ENCODE measurements around the gene ASIC2.

Gene ASIC2

DNA sequence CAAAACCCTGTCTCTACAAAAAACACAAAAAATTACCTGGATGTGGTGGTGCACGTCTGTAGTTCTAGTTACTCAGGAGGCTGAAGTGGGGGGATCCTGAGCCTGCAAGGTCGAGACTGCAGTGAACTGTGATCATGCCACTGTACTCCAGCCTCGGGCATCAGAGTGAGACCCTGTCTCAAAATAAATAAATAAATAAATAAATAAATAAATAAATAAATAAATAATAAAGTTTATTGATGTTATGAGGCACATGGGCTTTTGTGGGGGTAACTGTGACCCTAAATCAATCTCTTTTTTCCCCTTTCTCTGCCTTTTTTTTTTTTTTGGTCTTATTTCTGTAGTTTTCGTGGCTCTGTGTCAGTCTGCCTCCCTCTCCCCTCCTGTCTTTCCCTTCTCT, 4.5 kb upstream of the ASIC2 start:
- H3K36me3 Mint-ChIP-seq = no peaks in the 10 kb centered on the region
- no peak overlapping the region for H3K27ac Mint-ChIP-seq
- peaks cover 20% of the 10 kb centered on the region for H3K4me1 Mint-ChIP-seq
- ATAC-seq (no peak), DNase-seq (ENCODE audit: low spot score in 2 of 2) (no peak)
- no peaks in the 10 kb centered on the region for H3K9me3 Mint-ChIP-seq
- no peak overlapping the region for H3K4me3 Mint-ChIP-seq

DNA sequence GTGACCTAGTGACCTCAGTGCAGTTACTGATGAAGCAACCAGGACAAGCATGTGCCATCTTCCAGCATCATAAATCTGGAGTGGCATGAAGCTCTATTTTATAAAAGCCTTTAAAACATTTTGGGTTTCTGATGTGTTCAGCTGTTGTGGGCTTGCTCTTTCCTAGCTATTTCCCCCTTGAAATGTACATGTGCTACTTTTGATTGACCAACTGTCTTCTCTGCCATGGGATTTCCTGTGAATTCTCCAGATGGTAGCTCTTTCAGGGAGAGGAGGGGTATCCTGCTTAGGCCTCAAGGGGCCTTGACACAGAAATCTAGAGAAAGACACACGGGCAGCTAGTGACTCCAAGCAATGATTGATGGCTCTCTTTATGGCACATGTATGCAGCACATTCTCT, 1.9 kb upstream of the ASIC2 start:
- DNase-seq (ENCODE audit: low spot score in 2 of 2) (no peak), ATAC-seq (no peak)
- no peaks in the 10 kb centered on the region for H3K9me3 Mint-ChIP-seq
- no peak overlapping the region for H3K27ac Mint-ChIP-seq
- H3K4me1 Mint-ChIP-seq = peaks cover 19% of the 10 kb centered on the region
- no peaks in the 10 kb centered on the region for H3K36me3 Mint-ChIP-seq
- no peak overlapping the region for H3K4me3 Mint-ChIP-seq

DNA sequence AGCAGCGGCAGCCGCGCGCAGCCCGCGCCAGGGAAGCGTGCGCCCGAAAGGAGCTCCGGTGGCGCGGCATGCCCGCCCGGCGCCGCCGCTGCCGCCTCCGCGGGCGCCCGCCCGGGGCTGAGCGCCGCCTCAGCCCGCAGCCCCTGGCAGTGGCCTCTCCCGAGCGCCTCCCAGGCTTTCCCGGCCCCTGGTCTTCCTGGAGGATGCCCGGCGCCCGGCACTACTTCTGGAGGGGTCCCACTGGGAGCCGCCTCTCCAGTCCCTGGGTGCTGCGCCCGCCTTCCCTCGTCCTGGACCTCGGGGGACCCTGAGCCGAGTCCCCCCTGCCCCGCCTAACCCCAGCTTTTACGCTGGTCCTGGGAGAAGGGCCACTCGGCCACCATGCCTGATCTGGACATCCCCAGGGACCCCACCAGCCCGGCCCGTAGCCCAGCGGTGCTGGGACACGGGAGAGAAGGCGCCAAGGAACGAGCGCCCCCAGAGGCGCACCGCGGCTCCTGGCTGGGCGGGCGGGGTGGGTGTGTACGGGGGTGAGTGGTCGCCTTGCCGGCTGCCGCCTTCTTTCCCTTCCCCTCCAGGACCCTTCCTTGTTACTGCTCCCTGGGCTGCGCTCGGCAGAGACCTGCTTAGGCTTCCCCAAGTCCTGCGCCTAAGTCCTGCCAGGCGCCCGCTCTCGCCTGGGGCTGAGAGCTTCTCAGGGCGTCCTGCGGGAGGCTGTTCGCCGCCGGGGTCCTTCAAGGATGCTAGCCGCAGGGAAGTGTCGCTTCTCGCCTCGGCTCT, 704 bp downstream of the ASIC2 start:
- Mint-ChIP-seq H3K27ac (no peak overlapping the region), H3K4me1 (peaks cover 19% of the 10 kb centered on the region), H3K9me3 (no peaks in the 10 kb centered on the region), H3K36me3 (no peaks in the 10 kb centered on the region), H3K4me3 (peak overlapping the region; percentile 44)
- DNase-seq (ENCODE audit: low spot score in 2 of 2) (no peak), ATAC-seq (no peak)

DNA sequence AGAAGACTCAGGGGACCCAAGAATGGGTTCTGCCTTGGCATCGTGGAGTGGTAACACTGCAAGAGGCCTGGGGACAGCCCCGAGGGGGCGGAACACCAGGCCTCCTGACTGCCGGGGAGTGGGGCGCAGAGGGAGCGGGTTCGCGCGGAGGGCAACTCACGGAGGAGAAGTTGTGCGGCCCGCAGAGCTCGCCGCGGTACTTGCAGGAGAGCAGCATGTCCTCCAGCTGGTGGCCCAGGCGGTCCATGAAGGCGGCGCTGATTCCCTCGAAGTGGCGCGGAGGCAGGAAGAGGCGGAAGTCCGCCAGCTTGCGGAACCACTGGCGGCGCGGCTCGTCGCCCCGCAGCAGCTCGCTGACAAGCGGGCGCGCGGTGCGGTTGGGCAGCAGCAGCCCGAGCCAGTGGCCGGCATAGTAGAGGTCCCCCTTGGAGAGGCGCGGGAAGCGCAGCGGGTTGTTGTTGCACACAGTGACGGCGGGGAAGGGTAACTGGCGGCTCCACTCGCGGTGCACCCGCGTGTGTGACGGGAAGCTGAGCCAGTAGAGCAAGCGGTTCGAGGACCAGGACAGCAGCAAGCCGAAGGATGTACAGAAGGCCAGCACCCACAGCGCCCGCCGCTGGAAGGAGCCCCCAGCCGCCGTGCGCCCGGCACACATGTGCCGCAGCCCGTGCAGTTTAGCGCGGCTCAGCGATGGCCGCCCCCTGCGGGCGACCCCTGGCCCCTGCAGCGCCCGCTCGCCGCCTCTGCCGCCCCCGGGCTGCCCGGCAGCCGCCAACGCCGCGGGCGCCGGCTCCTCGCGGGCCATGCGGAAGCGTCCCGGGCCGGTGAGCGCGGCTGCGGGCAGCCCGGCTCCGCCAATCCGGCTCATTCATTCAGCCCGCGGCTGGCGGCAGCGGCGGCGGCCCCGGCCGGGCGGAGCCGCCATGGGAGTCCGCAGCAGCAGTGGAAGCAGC, 1.6 kb downstream of the ASIC2 start:
- ATAC-seq = peak; percentile 6
- Mint-ChIP-seq H3K36me3 (no peaks in the 10 kb centered on the region), H3K9me3 (no peaks in the 10 kb centered on the region), H3K4me3 (peak overlapping the region; percentile 65), H3K27ac (no peak overlapping the region), H3K4me1 (peaks cover 19% of the 10 kb centered on the region)
- DNase-seq (ENCODE audit: low spot score in 2 of 2) = no peak

DNA sequence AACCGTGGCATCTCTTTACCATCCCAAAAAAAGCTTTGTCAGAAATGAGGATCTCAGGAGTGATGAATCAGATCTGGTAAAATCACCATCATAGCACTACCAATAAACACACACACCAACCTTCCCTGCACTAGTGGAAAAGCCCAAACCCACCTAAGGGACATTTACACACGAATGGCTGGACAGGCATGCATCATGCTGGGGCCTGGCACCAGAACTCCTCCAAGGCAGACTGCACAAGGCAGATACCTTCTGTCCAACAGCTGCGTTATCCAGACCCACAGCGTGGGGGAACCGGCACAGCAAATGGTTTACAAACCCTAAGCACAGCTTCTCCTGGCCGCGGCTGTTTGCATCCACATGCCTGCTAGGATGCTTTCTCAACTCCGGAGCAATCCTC, 2.8 kb downstream of the ASIC2 start:
- ATAC-seq = no peak

DNA sequence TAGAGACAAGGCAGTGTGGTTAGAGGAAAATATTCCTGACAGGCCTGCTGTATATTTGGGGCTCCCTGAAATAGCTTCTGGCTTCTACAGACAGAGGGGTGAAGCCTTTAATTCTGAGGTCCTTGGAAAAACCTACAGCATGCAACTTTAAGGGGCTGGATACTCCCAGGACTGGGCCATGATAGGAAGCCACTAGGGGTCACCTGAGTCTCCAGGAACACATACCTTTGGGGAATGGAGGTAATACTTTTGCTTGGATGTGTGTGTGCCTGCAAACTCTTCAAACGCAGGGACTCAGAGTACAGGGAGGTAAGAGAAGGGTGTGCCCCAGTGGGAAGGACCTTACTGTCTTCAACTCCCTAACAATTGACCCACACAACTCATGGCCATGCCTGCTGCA, 4.1 kb downstream of the ASIC2 start:
- DNase-seq (ENCODE audit: low spot score in 2 of 2) (no peak), ATAC-seq (no peak)
- Mint-ChIP-seq H3K9me3 (no peaks in the 10 kb centered on the region), H3K27ac (no peak overlapping the region), H3K4me1 (peaks cover 19% of the 10 kb centered on the region), H3K36me3 (no peaks in the 10 kb centered on the region), H3K4me3 (no peak overlapping the region)

More for the DNA sequence above, 2.8 kb downstream of the ASIC2 start:
- no peak for DNase-seq (ENCODE audit: low spot score in 2 of 2)
- Mint-ChIP-seq H3K9me3 (no peaks in the 10 kb centered on the region), H3K4me1 (peaks cover 19% of the 10 kb centered on the region), H3K4me3 (no peak overlapping the region), H3K27ac (no peak overlapping the region), H3K36me3 (no peaks in the 10 kb centered on the region)

DNA sequence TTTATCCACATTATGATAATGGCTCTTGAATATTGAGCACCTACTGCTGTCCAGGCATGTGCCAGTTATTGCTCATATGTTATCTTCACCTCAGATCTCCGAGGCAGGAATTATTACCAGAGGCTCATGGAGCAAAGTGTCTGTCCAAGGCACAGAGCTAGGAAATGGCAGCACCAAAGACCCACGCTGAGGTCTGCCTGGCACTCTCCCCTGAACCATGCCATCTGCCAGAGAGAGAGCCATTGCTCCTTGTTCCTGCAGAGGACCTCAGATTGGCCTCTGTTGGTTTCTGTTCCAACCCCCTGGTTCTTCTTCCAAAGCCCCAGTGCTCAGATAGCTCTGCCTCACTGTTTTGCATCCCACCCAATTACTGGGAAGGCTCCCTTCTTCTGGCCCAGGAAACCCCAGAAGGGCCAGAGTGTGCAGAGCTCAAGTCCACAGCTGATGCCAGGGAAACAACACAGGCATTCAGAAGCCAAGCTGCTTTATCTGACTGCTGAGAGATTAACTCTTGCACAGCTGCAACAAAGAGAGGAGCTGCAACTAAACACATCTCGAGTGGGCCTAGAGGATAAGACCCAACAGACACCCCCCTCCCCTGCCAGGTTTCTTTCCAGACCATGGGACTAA, 5.9 kb downstream of the ASIC2 start:
- DNase-seq (ENCODE audit: low spot score in 2 of 2) (no peak), ATAC-seq (no peak)
- Mint-ChIP-seq H3K9me3 (no peaks in the 10 kb centered on the region), H3K4me3 (no peak overlapping the region), H3K4me1 (peaks cover 11% of the 10 kb centered on the region), H3K36me3 (no peaks in the 10 kb centered on the region), H3K27ac (no peak overlapping the region)

DNA sequence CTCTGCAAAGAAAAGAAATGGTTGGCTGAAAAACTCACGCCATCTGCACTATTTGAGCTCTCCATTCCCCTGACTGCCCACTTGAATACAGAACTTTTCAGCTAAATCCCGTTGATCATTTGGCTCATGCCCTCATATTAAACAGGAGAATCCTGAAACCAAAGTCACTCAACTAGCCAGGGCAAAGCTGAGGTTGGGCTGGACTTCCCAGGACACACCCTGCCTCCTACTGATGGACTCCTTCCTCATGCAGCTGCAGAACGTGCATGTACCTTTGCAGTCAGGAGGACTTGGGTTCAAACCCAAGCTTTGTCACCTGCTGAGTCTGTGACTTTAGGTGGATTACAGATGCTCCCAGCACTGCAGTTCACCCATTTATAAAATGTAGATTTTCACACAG, 7.7 kb downstream of the ASIC2 start:
- H3K4me1 Mint-ChIP-seq = no peaks in the 10 kb centered on the region
- no peak for DNase-seq (ENCODE audit: low spot score in 2 of 2)
- no peaks in the 10 kb centered on the region for H3K9me3 Mint-ChIP-seq
- no peak for ATAC-seq
- no peak overlapping the region for H3K27ac Mint-ChIP-seq
- H3K4me3 Mint-ChIP-seq = no peak overlapping the region
- H3K36me3 Mint-ChIP-seq = no peaks in the 10 kb centered on the region

DNA sequence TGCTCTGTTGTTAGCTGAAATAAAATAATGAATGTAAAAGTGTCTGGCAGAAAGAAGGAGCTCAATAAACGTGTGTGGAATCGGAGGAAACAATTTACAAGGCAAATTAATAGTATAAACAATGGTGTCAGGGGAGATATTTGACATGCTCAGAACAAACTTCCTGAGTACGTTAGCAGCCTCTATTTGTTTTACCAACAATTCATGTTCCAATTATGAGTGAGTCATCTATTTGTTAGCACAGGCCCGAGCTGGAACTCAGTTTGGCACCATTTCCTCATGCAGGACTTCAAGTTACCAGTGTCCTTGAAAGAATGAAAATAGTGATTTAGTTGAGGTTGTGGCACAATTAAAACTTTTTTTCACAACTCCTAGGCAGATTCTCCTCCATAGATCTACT, 9.1 kb downstream of the ASIC2 start:
- Mint-ChIP-seq H3K4me1 (no peaks in the 10 kb centered on the region), H3K9me3 (no peaks in the 10 kb centered on the region), H3K4me3 (no peak overlapping the region), H3K27ac (no peak overlapping the region), H3K36me3 (no peaks in the 10 kb centered on the region)
- ATAC-seq (no peak), DNase-seq (ENCODE audit: low spot score in 2 of 2) (no peak)

DNA sequence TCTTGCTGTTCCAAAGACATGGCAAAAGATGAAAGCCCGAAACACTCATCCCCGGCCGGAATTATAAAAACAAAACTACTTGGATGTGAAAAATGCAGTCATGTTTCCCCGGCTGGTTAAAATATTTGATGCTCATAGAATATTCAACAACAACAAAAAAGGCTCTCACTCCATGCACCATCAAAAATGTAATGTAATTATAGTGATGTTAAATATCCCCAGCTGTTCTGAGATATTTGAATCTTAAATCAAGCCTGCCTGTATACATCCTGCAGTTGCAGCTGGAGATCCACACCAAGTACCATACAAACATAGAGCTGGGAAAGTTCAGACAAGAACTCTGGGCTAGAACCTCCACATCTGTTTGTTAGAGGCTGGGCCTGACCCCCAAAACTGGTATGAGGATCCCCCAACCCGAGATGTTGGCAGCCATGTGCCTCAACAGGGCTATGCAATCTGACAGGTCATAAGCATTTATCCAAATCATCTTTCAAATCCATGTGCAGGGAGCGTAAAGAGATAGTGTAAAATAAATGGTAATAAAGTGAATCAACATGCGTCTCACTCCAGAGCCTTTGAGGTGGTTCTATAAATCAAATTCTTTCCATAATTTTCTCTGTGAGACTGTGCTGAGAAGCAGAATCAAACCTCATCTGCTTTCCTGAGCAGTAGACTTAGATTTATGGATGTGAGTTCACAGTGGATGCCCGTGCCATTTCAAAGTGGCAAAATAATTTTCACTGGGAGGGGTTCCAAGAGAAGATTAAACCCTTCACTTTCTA, 12.7 kb downstream of the ASIC2 start:
- Mint-ChIP-seq H3K9me3 (no peaks in the 10 kb centered on the region), H3K4me1 (no peaks in the 10 kb centered on the region), H3K27ac (no peak overlapping the region), H3K36me3 (no peaks in the 10 kb centered on the region), H3K4me3 (no peak overlapping the region)
- no peak for DNase-seq (ENCODE audit: low spot score in 2 of 2)
- ATAC-seq = no peak

DNA sequence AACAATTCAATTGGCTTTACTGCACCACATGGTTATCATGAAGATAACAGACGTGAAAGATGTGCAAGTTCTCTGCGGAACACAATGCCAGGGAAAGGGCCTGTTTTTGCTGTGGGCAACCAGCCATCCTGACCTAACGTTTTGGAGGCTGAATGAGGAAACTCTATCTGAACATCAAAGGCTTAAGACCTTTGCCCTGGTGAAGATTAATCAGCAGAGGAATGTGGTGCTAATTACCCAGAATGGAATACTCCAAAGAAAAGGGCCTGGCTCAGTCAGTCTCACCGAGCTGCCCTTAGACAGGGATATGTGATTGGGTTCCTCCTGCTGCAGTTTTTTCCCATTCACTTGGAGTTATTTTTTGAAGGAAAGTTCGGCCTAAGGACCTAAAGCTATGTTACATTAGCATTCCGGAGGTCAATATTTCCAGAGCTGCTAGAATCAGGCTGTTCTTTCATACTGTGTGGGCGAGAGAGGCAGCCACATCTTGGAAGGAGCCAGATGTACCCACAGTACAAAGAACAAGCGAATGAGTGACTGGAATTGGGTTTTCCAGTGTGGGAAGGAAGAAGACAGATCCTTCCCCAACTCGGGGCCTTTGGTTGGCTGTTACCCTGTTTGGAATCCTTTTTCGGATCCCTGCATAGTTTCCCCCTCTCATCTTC, 15.5 kb downstream of the ASIC2 start:
- DNase-seq (ENCODE audit: low spot score in 2 of 2) (no peak), ATAC-seq (no peak)
- H3K36me3 Mint-ChIP-seq = no peaks in the 10 kb centered on the region
- H3K4me3 Mint-ChIP-seq = no peak overlapping the region
- no peaks in the 10 kb centered on the region for H3K4me1 Mint-ChIP-seq
- no peaks in the 10 kb centered on the region for H3K9me3 Mint-ChIP-seq
- no peak overlapping the region for H3K27ac Mint-ChIP-seq

DNA sequence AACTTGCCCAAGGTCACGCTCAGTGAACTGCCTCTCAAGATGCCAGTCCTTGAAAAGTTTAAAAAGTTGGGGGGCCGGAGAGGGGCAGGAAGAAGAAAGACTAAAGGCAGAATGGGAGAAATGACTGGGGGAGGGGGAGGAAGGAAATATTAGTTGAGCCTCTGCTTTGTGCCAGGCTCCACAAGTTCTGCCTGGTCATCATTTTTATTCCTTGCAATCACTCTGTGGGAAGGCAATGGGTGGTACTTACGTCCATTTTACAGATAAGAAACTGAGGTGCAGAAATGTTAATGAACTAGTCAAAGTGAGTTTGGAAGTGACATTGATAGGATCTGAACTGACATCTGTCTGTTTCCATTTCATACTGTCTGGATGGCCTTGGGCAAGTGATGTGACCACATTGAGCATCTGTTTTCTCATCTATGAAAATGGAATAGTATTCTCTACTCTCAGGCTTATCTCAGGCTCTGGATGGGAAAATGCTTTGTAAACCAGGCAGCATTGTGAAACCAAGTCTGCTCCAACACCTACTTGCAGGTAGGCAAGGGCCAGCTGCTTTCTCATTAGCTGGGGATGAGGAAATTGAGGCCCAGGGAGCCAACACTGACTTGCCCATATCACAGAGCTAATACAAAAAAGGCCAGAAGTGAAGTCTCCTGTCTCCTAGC, 19.2 kb downstream of the ASIC2 start:
- Mint-ChIP-seq H3K27ac (no peak overlapping the region), H3K36me3 (no peaks in the 10 kb centered on the region), H3K4me3 (no peak overlapping the region), H3K9me3 (peaks cover 3% of the 10 kb centered on the region), H3K4me1 (no peaks in the 10 kb centered on the region)
- no peak for ATAC-seq
- no peak for DNase-seq (ENCODE audit: low spot score in 2 of 2)

DNA sequence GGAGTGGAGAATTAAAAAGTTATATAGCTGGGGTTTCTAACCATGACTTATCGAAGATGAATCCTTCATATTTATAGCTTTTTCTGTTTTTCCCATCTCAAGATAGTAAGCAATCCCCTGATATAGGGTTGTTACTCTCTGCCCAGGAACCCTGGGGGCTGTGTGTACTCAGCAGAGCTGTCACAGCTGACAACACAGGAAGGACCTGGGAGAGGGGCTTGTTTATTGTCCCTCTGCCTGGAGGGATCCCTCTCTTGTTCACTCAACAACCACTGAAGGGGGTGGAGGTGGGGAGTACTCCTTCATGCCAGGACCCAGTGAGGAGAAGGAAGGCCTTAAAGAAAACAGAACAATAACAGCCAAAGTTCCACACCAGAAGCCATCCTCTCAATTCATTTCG, 19.8 kb downstream of the ASIC2 start:
- peaks cover 3% of the 10 kb centered on the region for H3K9me3 Mint-ChIP-seq
- no peaks in the 10 kb centered on the region for H3K36me3 Mint-ChIP-seq
- H3K27ac Mint-ChIP-seq = no peak overlapping the region
- H3K4me3 Mint-ChIP-seq = no peak overlapping the region
- DNase-seq (ENCODE audit: low spot score in 2 of 2) (no peak), ATAC-seq (no peak)
- H3K4me1 Mint-ChIP-seq = no peaks in the 10 kb centered on the region

DNA sequence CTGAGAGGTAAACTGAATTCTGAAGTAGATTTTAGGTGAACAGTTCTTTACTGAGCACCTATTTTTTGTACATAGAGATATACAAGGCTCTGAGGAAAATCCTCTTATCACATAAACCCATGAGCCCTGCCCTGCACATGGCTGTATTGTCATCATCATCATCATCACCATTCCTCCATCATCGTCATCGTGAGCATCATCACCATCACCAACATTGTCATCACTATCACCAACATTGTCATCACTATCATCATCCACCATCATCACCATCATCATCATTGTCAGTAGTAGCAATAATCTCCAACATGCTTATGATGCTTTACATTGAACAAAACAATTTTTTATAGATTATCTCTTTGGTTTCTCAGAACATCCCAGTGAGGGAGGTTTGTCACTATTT, 20.7 kb downstream of the ASIC2 start:
- no peak for DNase-seq (ENCODE audit: low spot score in 2 of 2)
- no peak overlapping the region for H3K4me3 Mint-ChIP-seq
- no peak for ATAC-seq
- peaks cover 3% of the 10 kb centered on the region for H3K9me3 Mint-ChIP-seq
- no peaks in the 10 kb centered on the region for H3K4me1 Mint-ChIP-seq
- no peaks in the 10 kb centered on the region for H3K36me3 Mint-ChIP-seq
- no peak overlapping the region for H3K27ac Mint-ChIP-seq

Measured in stimulated activated effector memory CD8-positive, alpha-beta T cell treated with anti-CD3 and anti-CD28 coated beads, Interleukin-12 subunit alpha, Interleukin-12 subunit beta, amount 100 ng/mL, for 72 hours (primary cell).